GM12878 (cell line): ENCODE measurements around the gene MRPS35. TPM values are rescaled to one million over a fixed set of nuclear protein-coding genes. Genes with fewer than 3 reads are reported as not detected.

Source experiments
- ATAC-seq: fragments of 200-7000 bp; cut with Tn5 transposase; 3 replicates; pipeline ENCODE4 v1.9.1; 2020; ENCODE audit warnings: mild to moderate bottlenecking, moderate library complexity
- BruUV-seq: library from RNA; stranded (reverse); fragments of 400-500 nt; replicated peaks from 2 replicates; lab custom pipeline; 2021; lab: Mats Ljungman, UMichigan
- CTCF ChIA-PET: fragments of 300-600 bp; sonication (Branson Sonifier 250); formaldehyde crosslinking; extraction: SDS; loops from one replicate; lab custom pipeline; 2021; ENCODE audit warnings: inconsistent platforms; lab: Yijun Ruan, JAX
- POLR2A ChIA-PET: fragments of 350-600 bp; formaldehyde crosslinking; extraction: SDS; loops from one replicate; lab custom pipeline; 2021; ENCODE audit warnings: inconsistent platforms; lab: Charles Lee
- RAD21 ChIA-PET: fragments of 300-600 bp; sonication (Branson Sonifier 250); formaldehyde crosslinking; loops from one replicate; lab custom pipeline; 2023; ENCODE audit warnings: antibody characterized with exemption; ENCODE audit not compliant: unreplicated experiment; lab: Charles Lee
- SMC1A ChIA-PET: fragments of 300-600 bp; sonication (Branson Sonifier 250); formaldehyde crosslinking; loops from one replicate; lab custom pipeline; 2023; ENCODE audit not compliant: unreplicated experiment, uncharacterized antibody; lab: Charles Lee
- DNase-seq: peaks from one replicate; pipeline ENCODE4 v3.0.0-alpha.2; 2011; ENCODE audit warnings: low read depth, low spot score
- FAIRE-seq: peaks from 3 replicates; lab custom pipeline; 2011; peaks lifted over from hg19 to GRCh38; lab: Jason Lieb, UNC
- H2AFZ ChIP-seq: 2 replicates; pipeline ENCODE4 v1.6.0; 2011; ENCODE audit warnings: low read depth, low read length, control low read depth; ENCODE audit not compliant: control insufficient read depth
- H3K27ac ChIP-seq: 2 replicates; pipeline ENCODE4 v1.5.1; 2011; ENCODE audit warnings: control low read depth; ENCODE audit not compliant: control insufficient read depth, insufficient read depth
- H3K27me3 ChIP-seq, 2 experiments: replicated peaks in 1 of 2; 2 replicates each; pipeline versions ENCODE4 v1.6.0 to v1.6.1; 2011; ENCODE audit warnings: low read length in 1 of 2; ENCODE audit not compliant: control insufficient read depth in 2 of 2, insufficient read depth in 2 of 2
- H3K36me3 ChIP-seq, 2 experiments: 2 replicates each; pipeline ENCODE4 v1.5.1; 2011; ENCODE audit warnings: low read length in 1 of 2; ENCODE audit not compliant: control insufficient read depth in 2 of 2, insufficient read depth in 2 of 2
- H3K4me1 ChIP-seq: 2 replicates; pipeline ENCODE4 v1.6.1; 2011; ENCODE audit warnings: mild to moderate bottlenecking, low read length, moderate library complexity, mixed read lengths; ENCODE audit not compliant: control insufficient read depth, insufficient read depth
- H3K4me2 ChIP-seq: 2 replicates; pipeline ENCODE4 v1.6.0; 2011; ENCODE audit warnings: control low read depth; ENCODE audit not compliant: control insufficient read depth, insufficient read depth
- H3K4me3 ChIP-seq: fragments of 200-600 bp; sonication (generic); 2 replicates; pipeline ENCODE4 v1.5.1; 2016
- H3K79me2 ChIP-seq: 2 replicates; pipeline ENCODE4 v1.6.0; 2011; ENCODE audit warnings: low read length; ENCODE audit not compliant: control insufficient read depth, insufficient read depth
- H3K9ac ChIP-seq: 2 replicates; pipeline ENCODE4 v1.8.0; 2011; ENCODE audit warnings: low read length, control low read depth, mixed read lengths; ENCODE audit not compliant: control insufficient read depth, insufficient read depth
- H3K9me3 ChIP-seq: replicated peaks from 3 replicates; pipeline ENCODE4 v1.5.1; 2011; ENCODE audit warnings: mild to moderate bottlenecking, low read length; ENCODE audit not compliant: control insufficient read depth, insufficient read depth
- H4K20me1 ChIP-seq: 2 replicates; pipeline ENCODE4 v1.6.0; 2011; ENCODE audit not compliant: control insufficient read depth, insufficient read depth
- JUNB ChIP-seq: IDR thresholded peaks from 2 replicates; pipeline ENCODE4 v1.6.1; 2016; ENCODE audit warnings: antibody characterized with exemption, mild to moderate bottlenecking
- LARP7 ChIP-seq: fragments of 450-650 bp; IDR thresholded peaks from 2 replicates; pipeline ENCODE4 v1.6.1; 2017; ENCODE audit warnings: mild to moderate bottlenecking
- NBN ChIP-seq: fragments of 450-650 bp; IDR thresholded peaks from 2 replicates; pipeline ENCODE4 v1.6.1; 2016
- NR2C2 ChIP-seq: IDR thresholded peaks from 2 replicates; pipeline ENCODE4 v1.6.1; 2011; ENCODE audit warnings: borderline replicate concordance, low read depth; ENCODE audit not compliant: control insufficient read depth, insufficient read length
- RELA ChIP-seq: fragments of 450-650 bp; IDR thresholded peaks from 2 replicates; pipeline ENCODE4 v1.8.0; 2014; ENCODE audit warnings: borderline replicate concordance; ENCODE audit not compliant: partially characterized antibody
- SIX5 ChIP-seq: IDR thresholded peaks from 2 replicates; pipeline ENCODE4 v1.6.1; 2011; ENCODE audit warnings: mild to moderate bottlenecking, low read depth, low read length, moderate library complexity; ENCODE audit not compliant: severe bottlenecking
- SPI1 ChIP-seq: IDR thresholded peaks from 2 replicates; pipeline ENCODE4 v1.6.1; 2011; ENCODE audit warnings: low read depth, mild to moderate bottlenecking, low read length, moderate library complexity, borderline replicate concordance; ENCODE audit not compliant: insufficient read depth
- SREBF2 ChIP-seq: IDR thresholded peaks from 2 replicates; pipeline ENCODE4 v1.6.1; 2012; ENCODE audit warnings: mild to moderate bottlenecking, low read length
- TARDBP ChIP-seq: IDR thresholded peaks from 2 replicates; pipeline ENCODE4 v1.6.1; 2016; ENCODE audit warnings: borderline replicate concordance
- YY1 ChIP-seq: IDR thresholded peaks from 2 replicates; pipeline ENCODE4 v1.6.1; 2011; ENCODE audit warnings: low read depth, mild to moderate bottlenecking, low read length
- ZNF217 ChIP-seq: fragments of 450-650 bp; IDR thresholded peaks from 2 replicates; pipeline ENCODE4 v1.6.1; 2017; ENCODE audit warnings: antibody characterized with exemption, mild to moderate bottlenecking
- WGBS: methylation state at CpG from one replicate; pipeline ENCODE4 v1.1.6; 2016; ENCODE audit warnings: low lambda C conversion rate; ENCODE audit not compliant: insufficient replicate concordance, insufficient coverage; ENCODE audit errors: missing lambda C conversion rate; 5-methylcytosine and 5-hydroxymethylcytosine counted together
- in situ Hi-C: fragments of 300-500 bp; cut with MboI; formaldehyde crosslinking; loops from 9 replicates; pipeline ENCODE4 v1.14.3; 2018; ENCODE audit warnings: mixed read lengths
- intact Hi-C: fragments of 100-400 bp; cut with micrococcal nuclease; formaldehyde crosslinking; loops from one replicate; pipeline ENCODE4 v1.14.2; 2022; ENCODE audit not compliant: unreplicated experiment
- polyA plus RNA-seq, 11 experiments: library from polyadenylated mRNA; depleted of rRNA in 4 of 11; unstranded in 6 of 11; stranded (reverse) in 5 of 11; fragments of >200 nt; fragmentation: Nextera tagmentation in 4 of 11; fragmentation: Illumina TruSeq in 1 of 11; extraction: Ambion mirVana in 4 of 11; extraction: Trizol in 1 of 11; gene quantifications; 1 replicate in 1 of 11; 2 replicates in 10 of 11; pipeline versions ENCODE4 v1.2.1 to v1.2.3, GENCODE V29; 2011 to 2016; ENCODE audit warnings: inconsistent platforms in 2 of 11, missing spikeins in 2 of 11, low read depth in 1 of 11
- total RNA-seq, 4 experiments: library from RNA; depleted of rRNA in 3 of 4; stranded (reverse); fragments of >200 nt in 3 of 4; fragmentation: Illumina TruSeq in 1 of 4; extraction: Trizol in 1 of 4; gene quantifications; 2 replicates each; pipeline versions ENCODE4 v1.2.1 to v1.2.3, GENCODE V29; 2013 to 2021
- TF ChIP-seq, protein P1 (sequence below): fragments of 450-650 bp; IDR thresholded peaks from 2 replicates; pipeline ENCODE4 v1.6.1; 2018; ENCODE audit warnings: borderline replicate concordance, mild to moderate bottlenecking; ENCODE audit not compliant: partially characterized antibody
- TF ChIP-seq, protein P2 (sequence below): IDR thresholded peaks from 2 replicates; pipeline ENCODE4 v1.6.1; 2011; ENCODE audit warnings: low read depth, mild to moderate bottlenecking, low read length, moderate library complexity, borderline replicate concordance; ENCODE audit errors: extremely low read depth

Gene MRPS35
- total and polyA plus RNA-seq, 10 of the 15 experiments (the other 5 are each of a cell fraction or from before 2014, with no cell fraction given): 45.7 to 111 (median 67.1) TPM

- Histone ChIP-seq H3K79me2 (no peaks in the 10 kb centered on the region), H3K27ac (no peak overlapping the region), H3K4me3 (no peak overlapping the region), H4K20me1 (no peaks in the 10 kb centered on the region), H3K36me3 (peaks cover 2 to 5% of the 10 kb centered on the region in 2 experiments), H3K9ac (no peak overlapping the region), H3K4me2 (no peak overlapping the region), H3K4me1 (no peaks in the 10 kb centered on the region), H3K27me3 (no peaks in the 10 kb centered on the region), H2AFZ (no peak overlapping the region), H3K9me3 (no peaks in the 10 kb centered on the region)
- TF ChIP-seq LARP7 (no peak), ZNF217 (no peak), RELA (no peak), YY1 (no peak), SIX5 (no peak), JUNB (no peak), NBN (no peak), SPI1 (no peak), TARDBP (no peak), SREBF2 (no peak), NR2C2 (no peak)
- TF ChIP-seq, protein P1, sequence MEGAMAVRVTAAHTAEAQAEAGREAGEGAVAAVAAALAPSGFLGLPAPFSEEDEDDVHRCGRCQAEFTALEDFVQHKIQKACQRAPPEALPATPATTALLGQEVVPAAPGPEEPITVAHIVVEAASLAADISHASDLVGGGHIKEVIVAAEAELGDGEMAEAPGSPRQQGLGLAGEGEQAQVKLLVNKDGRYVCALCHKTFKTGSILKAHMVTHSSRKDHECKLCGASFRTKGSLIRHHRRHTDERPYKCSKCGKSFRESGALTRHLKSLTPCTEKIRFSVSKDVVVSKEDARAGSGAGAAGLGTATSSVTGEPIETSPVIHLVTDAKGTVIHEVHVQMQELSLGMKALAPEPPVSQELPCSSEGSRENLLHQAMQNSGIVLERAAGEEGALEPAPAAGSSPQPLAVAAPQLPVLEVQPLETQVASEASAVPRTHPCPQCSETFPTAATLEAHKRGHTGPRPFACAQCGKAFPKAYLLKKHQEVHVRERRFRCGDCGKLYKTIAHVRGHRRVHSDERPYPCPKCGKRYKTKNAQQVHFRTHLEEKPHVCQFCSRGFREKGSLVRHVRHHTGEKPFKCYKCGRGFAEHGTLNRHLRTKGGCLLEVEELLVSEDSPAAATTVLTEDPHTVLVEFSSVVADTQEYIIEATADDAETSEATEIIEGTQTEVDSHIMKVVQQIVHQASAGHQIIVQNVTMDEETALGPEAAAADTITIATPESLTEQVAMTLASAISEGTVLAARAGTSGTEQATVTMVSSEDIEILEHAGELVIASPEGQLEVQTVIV: no peak
- TF ChIP-seq, protein P2, sequence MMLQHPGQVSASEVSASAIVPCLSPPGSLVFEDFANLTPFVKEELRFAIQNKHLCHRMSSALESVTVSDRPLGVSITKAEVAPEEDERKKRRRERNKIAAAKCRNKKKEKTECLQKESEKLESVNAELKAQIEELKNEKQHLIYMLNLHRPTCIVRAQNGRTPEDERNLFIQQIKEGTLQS: no peak
- DNase-seq (no peak), FAIRE-seq (no peak), ATAC-seq (no peak)
- intact Hi-C loops: loop anchor here (10.0 kb wide), 1 partner anchor 1113 kb away; no protein-coding TSS in a partner anchor
- CTCF ChIA-PET: interaction anchor here (2.2 kb wide), 1 partner anchor 14 kb away, joined by 7 read pairs; no protein-coding TSS in a partner anchor
- in situ Hi-C loops: no loop called here
- RAD21 ChIA-PET: interaction anchor here (1.3 kb wide), 1 partner anchor 70 kb away, joined by 3 read pairs; no protein-coding TSS in a partner anchor
- POLR2A ChIA-PET: no interaction called here
- no TSS peak for BruUV-seq
- 99% methylated on average over 15 of the region's 15 CpGs for WGBS
- SMC1A ChIA-PET: no interaction called here
These were observed 40.9 kb downstream of the MRPS35 start for GRCh38 chr12:27751386-27752047.
